HPDE6-E6E7 (cell line): Measurements from ENCODE around the gene KAZN.

Source experiments
- DNase-seq: peaks from one replicate; pipeline ENCODE4 v3.0.0; 2011; ENCODE audit warnings: missing footprints; ENCODE audit errors: extremely low spot score

The KAZN gene

DNA sequence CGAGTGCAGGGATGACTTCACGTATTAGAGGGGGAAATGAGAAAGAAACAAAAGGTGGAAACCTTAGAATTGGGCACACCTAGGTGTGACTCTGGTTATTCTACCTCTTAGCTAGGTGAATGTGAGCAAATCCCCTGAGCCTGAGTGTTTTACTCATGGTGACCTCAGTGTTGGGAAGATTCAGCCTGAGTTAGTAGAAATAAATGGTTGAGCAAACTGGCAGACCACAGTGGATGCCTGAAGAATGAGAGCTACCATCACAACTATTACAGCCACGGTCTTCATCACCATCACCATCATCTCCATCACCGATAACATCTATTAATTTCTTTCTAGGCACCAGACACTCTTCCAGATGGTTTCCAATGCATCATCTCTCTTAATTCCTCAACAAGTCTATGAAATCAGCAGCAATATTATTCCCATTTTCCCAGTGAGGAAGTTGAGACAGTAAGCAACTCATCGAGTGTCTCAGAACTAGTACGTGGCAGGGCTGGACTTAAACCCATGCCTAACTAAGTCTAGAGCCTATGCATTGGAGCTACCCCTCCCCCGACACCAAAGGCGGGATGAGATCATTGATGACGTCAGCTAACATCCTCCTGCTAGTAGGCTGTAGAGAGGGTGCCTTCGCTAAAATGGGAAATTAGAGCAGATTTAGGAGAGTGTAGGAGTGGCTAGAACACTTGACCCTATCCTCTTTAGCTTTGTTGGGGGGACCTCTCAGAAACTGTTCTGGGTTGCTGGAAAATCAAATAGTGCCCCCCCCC, 7.9 kb upstream of the KAZN start:
- no peak for DNase-seq

DNA sequence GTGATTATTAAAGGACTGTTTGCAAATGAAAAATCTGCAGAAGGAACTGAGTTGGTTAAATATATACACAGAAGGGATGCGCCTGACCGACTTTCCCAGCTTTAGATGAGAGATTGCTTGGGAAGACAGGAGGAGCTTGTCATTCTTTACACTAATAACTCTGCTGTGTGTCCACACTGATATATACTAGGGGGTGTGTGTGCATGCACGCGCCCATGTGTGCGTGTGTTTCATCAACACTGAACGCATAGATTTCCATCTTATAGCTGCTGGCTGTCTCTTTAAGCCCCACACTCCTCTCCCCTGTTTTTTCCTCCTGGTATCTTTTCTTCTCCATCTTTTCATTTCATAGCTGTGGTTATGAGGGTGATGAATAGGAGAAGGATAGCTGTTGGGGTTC, 6.9 kb upstream of the KAZN start:
- no peak for DNase-seq

DNA sequence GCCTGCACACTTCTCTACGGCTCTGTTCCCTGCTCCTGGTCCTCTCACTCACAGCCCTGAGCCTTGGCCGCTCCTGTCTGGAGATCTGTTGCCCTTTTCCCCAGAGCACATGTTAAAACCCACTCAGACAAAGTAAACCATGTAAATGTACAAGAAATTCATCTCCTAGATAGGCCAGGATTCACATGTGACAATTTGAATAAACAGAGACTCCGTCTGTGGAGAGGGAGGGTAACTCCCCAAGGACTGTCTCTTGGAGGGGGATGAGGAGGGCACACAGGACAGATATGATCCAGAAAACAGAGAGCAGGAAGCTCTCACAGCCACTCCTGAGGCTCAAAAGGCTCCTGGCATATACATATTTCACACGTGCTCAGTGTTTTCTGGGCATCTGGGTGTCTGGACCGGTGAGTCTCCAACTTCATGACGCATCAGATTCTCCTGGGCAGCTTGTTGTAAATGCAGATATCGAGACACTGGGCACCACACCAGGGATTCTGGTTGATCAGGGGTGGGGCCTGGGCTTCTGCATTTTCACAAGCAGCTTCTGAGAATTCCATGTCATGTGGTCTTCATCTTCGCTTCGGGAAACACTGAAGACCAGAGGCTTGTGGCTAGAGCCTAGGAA, 6.4 kb upstream of the KAZN start:
- no peak for DNase-seq

DNA sequence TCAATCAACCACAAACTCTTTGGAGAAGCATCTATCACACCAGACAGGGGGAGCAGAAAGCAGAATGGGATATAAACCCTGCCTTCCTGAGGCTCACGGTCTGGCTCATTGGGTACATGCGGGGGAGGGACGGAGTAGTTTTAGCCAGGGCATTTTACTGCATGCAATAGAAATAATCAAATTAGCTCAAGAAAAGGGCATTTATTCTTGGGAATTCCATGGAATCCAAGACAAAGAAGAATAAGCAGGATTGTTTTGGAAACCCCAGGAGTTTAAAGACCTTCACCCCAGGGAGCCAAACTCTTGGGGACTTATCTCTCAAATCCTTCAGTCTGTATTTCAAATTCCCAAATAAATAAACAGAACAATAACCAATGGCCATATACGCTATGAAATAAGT, 5.2 kb upstream of the KAZN start:
- no peak for DNase-seq

DNA sequence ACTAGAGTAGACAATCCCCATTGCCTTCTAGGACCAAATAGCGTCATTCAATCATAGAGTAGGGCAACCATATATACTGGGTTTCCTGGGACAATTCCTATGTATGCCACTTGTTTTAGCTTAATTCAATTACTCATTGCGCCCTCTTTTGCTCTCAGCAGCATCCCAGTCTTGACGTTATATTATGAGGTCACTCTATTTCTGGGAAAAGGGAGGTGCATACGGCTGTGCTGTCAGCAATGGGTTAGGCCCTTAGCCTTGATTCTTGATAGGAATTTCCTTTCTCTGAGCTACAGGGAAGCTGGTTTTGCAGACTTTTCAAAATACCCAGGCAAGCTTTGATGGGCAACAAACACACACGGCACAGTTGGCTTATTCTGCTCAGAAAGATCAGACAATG, 4.4 kb upstream of the KAZN start:
- DNase-seq, result no peak

DNA sequence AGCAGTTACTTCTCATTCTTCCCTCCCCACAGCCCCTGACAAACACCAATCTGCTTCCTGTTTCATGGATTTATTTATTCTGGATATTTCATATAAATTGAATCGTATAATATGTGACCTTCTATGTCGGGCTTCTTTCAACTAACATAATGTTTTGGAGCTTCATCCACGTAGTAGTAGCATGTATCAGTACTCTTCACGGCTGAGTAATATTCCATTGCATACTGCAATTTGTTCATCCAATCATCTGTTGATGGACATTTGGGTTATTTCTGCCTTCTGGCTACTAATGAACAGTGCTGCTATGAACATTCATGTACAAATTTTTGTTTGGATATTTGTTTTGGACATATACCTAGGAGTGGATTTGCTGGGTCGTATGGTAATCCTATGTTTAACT, 1.9 kb upstream of the KAZN start:
- no peak for DNase-seq

DNA sequence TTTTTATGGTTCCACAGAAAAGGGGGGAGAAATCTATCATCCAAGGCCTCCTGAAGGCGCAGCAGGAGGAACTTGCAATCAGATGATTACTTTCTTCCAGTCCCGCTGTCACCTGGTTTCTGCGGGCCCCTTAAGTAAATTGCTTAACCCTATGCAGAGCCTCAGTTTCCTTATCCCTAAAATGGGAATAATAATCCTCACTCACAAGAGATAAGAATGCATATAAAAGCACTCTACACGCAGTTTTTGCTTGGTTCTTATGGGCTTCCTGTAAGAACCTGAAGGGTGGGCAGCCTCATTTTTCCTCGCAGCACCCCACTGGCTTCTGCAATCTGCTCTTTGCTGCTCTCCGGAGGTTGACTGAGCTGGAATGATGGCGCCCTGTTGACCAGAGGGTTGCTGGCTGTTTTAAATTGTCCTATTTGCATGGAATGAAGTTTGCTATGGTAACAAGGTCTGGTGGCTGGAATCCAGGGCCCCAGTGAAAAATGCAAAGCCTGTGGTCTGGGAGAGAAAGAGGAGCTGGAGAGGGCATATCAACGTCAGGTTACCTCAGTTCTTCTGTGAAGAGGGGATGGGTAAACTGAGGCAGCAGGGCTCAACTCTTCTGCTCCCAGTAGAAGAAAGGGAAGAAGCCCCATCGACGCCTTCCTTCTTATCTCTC, 1.0 kb upstream of the KAZN start:
- no peak for DNase-seq

DNA sequence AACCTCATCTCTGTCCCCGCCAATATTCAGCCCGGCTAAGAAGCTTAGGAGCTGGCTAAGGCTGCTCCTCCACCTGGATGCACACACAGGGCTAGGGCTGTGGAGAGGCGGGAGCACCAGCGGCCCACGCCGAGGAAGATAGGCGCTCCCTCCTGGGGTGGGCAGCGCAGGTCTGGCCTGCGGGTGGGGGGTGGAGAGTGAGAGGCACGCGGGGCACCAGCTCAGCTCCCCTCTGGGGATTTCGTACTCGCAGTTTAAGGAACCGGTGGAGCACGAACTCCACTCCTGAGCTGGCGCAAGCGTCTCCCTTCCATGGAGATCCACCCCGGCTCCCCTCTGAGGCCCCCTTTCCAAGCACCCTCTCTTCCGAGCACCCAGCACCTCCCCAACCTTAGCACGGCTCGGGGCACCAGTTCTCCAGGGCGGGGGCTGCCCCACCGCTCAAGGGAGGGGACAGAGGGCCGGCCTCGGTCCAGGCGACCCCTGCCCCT, 433 bp upstream of the KAZN start:
- DNase-seq, result no peak

DNA sequence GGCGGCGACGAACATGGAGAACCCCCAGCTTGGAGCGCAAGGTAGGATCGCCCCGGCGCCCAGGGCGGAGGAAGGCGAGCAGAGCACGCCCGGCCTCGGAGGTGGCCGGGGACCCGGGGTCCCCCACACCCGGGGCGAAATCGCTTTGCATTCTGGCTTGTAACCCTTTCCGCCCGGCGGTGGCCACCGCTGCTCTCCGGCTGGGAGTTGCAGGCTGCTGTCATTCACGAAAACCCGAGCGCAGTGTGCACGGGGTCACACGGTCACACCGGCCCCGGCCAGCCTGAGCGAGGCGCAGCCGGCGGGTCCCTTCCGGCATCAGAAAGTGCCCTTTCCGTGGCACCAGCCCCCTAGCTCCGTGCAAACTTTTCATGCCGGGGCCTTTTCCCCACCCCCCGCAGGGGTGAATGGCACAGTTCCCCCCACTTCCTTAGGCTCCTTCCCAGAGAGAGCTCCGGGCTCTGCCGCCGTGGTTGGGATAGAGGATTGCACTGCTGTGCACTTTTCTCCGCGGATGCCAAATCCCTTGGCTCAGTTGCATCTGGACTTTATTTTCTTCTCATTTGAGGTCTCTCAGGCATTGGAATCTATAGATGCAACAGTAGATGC, 802 bp downstream of the KAZN start:
- no peak for DNase-seq

DNA sequence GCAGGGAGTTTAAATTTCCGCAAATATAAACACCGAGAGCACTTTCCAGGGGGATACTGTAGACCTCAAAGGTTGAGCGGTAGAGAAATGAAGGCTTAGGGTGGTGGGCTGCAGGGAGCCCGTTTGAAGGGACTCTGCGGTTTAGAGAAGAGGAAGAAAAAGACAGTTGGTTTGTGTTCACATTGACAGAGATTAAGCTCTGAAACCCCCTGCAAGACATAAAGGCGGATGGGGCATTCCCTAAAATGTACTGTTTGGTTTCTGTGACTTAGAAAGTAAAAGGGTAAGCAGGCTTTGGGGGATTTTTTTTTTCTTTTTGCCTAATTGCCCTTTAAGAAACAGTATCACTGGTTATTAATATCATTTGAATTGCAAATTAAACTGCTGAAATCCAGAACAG, 1.3 kb downstream of the KAZN start:
- DNase-seq, result no peak

DNA sequence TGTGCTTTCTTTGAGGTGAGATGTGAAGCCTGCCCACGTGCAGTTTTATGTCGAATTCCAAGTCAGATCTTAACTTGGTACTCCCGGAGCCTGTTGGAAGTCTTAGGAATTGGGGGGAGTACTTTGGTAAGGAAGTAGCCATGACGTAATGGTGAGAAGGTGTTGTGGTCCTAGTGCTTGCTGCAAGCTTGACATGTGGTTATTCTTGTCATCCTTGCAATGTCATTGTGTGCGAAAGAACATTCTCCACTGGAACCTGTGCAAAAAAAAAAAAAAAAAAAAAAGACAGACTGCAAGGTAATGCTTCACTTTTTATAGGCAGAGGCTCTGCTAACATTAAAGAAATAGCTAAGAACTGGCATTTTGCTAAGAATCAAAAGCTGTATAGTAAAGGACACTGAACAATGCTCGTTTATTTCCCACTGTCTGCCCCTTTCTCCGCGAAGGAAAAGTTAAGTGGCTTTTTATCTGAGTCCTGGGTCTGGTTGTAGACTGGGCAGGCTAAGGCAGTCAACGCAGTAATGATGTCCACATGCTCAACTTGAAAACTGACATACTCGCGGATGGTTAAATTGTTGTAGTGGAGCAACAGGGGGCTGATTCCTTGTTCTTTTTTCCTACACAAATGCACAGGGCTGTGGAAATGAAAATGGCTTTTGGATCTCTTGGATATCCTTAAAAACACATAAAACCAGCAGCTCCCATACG, 2.1 kb downstream of the KAZN start:
- DNase-seq, result no peak

DNA sequence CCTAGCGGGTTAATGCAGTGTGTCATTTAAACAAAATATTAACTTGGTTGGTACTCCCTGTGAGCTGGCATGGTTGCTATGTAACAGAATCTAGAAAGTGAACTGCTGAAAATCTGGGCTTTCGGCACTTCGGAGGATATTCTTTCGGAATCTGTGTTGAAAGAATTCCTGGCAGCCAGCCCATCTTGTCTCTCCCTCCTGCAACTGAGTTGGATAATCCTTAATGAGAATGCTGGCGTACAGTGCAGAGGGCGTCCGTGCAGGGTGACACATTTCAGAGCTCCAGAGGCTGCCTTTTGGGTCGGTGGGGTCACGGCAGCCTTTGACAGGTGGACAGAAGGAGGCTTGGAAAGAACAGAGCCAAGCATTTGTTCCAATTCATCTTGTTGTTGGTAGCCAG, 3.7 kb downstream of the KAZN start:
- DNase-seq, result no peak

DNA sequence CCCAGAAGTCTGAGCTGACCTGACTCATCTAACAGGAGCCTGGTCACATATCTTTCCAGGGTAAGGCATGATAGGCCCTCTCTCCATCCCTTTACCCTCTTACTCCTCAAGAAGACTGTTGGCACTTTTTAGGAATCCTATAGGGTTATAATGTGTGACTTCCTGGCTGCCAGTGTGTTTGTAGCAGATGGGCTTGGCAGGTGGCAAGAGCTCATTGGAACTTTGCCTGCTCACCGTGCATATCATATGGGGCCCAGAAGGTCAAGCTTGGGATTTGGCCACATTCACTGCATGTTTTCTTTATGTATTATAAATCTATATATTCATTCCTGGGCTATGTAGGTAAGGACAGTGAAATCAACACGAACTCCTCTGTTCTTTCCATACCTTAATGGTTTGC, 5.2 kb downstream of the KAZN start:
- DNase-seq, result no peak

DNA sequence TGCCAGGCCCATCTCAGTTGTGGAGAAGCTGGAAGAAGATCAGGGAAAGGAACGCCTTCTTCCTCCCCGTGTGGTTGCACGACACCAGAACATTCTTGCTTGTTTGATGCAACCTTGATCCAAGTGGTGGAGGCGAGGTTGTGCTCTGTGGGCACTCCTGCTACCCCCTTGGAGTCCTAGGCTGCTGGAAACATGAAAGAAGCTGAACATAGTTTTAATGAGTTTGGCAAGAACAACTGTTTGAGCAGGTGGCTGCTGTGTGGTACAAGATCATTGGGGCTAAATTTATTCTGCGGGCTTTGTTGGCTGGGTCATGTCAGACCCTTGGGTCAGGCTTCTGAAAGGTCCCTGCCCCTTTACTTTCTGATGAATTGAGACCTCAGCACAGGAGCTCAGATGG, 5.9 kb downstream of the KAZN start:
- no peak for DNase-seq

DNA sequence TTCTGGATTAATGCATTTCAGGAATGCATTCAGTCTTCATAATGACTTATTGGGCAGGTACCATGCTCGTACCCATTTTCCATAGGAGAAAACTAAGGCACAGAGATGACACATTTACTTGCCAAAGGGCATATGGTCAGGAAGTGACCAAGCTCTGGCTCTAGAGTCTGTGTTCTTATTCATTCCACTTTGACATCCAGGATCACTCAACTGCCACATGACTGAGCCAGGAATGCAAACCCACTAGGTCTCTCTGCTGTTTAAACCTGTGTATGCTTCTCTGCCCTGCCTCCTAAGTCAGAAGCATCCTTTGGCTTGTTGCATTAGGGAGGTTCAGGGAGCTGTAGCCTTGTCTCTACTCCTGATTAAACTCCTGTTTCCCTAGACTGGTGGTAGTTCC, 7.5 kb downstream of the KAZN start:
- DNase-seq, result no peak

DNA sequence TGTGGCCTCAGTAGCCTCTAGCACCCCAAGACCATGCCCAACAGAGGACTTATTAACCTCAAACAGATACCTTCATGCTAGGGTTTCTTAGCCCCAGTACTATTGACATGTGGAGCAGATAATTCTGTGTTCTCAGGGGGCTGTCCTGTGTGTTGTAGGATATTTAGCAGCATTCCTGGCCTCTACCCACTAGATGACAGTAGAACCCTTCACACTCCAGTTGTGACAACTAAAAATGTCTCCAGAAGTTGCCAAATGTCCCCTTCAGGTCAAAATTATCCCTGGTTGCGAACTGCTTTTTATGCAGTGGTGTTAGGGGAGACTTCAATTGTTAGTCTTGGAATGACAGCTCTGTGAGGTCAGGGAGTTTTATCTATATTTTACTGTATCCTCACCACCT, 8.1 kb downstream of the KAZN start:
- DNase-seq, result no peak

DNA sequence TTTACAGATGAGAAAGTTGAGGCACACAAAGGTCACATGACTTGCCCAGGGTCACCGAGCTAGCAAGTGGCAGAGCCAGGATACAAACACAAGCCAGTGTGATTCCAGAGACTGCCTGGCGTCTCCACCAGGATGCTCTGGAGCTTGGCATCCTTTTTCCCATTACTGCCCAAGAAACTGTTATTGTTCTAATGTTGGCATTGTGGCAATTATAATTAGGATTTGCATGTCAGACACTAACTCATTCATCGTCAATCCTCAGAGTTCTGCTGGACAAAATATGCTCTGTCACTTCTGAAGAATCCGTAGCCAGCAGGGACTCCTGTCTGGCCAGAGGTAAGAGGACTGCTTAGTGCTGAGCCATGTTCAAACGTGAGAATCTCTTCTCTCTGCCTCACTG, 8.8 kb downstream of the KAZN start:
- no peak for DNase-seq

DNA sequence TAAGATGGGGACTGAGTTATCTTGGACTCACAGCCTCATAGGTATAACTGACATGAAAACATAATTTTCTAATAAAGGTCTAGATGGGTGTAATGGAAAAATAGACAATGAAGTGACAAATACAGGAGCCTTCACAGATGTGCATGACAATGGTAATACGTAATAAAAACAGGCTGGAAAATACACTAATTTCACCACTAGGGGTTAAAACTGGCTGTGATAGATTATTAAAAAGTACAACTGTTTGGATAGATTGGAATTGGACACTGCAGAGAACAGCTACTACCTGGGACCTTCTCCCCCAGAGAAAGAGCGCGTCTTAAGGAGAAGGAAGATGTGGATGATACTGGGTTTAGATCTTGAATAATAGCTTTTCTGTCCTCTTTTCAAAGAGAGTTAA, 9.8 kb downstream of the KAZN start:
- no peak for DNase-seq

DNA sequence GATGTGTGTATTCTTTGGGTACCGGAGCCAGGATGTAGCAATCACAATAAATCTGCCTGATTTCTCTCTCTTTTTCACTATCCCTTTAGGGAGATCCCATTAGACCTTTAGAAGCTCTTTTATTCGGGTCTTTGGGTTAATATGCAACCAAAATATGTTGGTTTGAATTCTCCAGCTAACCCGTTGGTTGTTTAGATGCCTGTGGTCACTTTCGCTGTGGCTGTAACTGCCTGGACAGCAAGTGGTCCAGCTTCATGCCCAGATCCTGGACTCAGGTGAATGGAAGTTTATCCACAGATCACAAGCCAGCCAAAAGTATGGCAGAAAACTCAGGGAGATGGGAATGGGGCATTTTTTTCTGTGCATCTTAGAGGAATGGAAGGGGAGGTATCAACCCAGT, 12.3 kb downstream of the KAZN start:
- DNase-seq, result no peak

DNA sequence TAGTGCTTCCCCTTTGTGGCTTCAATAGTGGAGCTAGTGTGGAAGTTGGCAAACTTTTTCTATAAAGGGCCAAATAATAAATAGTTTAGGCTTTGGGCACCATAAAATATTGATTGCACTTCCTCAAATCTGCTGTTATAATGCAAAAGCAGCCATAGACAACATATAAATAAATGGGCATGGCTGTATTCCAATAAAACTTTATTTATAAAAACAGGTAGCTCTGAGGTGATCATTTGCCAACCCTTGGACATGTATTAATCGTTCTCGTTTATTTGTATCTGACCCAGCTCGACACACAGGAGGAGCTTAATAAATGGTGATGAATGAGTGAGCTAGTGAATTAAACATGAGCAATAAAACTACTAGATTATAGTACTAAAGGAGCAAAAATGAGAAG, 13.3 kb downstream of the KAZN start:
- no peak for DNase-seq

DNA sequence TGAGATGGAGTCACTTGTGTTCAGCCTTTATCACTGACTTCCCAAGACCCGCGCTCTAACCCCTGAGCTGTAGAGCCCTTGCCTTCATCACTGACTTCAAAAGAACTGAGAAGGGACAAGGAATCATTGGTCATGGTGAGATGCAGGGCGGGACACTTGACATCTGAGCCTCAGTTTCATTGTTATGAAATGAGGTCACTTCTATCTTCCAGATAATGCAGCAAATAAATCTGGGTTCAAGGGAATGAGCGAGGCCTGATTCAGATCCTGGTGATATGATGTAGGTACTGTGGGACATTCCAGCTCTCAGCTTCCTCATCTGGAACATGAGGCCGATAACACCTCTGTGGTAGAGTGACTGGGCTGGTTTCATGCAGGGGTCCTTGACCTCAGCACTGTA, 13.8 kb downstream of the KAZN start:
- DNase-seq, result no peak

DNA sequence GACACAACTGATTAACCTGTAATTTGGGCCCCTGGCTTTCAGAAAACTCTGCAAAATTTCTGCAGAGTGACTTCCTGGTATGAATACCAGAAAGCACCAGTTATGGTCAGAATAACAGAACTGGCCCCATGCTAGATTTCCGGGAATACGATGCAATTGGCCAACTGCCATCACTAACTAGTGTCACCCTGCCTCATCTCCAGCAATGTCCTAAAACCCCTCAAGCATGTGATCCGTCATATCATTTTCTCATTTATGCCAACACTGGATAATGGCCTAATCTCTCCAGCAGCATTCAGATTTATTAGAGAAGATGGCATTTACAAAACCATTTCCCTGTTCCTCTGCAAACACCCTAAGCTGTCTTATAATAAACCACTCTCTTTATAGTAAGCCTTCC, 15.4 kb downstream of the KAZN start:
- DNase-seq, result no peak
